GM23338 (cell line): ENCODE data around the gene PCP4. TPM values are rescaled to one million over a fixed set of nuclear protein-coding genes. Genes with fewer than 3 reads are reported as not detected.

ENCODE experiments used
- ATAC-seq: fragments of 200-7000 bp; cut with Tn5 transposase; 3 replicates; pipeline ENCODE4 v1.9.1; 2020
- DNase-seq: peaks from one replicate; pipeline ENCODE4 v3.0.0-alpha.2; 2015; ENCODE audit warnings: low spot score
- H2AFZ ChIP-seq: fragments of 200-600 bp; sonication (generic); 2 replicates; pipeline ENCODE4 v1.8.0; 2016; ENCODE audit warnings: antibody characterized with exemption, mild to moderate bottlenecking, moderate library complexity
- H3F3A ChIP-seq: fragments of 200-600 bp; sonication (generic); replicated peaks from 2 replicates; pipeline ENCODE4 v1.8.0; 2017; ENCODE audit warnings: antibody characterized with exemption, mixed run types, low read depth
- H3K27ac ChIP-seq: fragments of 200-600 bp; sonication (generic); 2 replicates; pipeline ENCODE4 v1.6.1; 2016; ENCODE audit warnings: low read depth
- H3K27me3 ChIP-seq: fragments of 200-600 bp; sonication (generic); 2 replicates; pipeline ENCODE4 v1.8.0; 2016; ENCODE audit warnings: mild to moderate bottlenecking, mixed run types, moderate library complexity; ENCODE audit not compliant: insufficient read depth
- H3K36me3 ChIP-seq: fragments of 200-600 bp; sonication (generic); 2 replicates; pipeline ENCODE4 v1.8.0; 2016; ENCODE audit warnings: mild to moderate bottlenecking; ENCODE audit not compliant: insufficient read depth
- H3K4me1 ChIP-seq: fragments of 200-600 bp; sonication (generic); 2 replicates; pipeline ENCODE4 v1.8.0; 2016; ENCODE audit warnings: mild to moderate bottlenecking, moderate library complexity; ENCODE audit not compliant: insufficient read depth
- H3K4me2 ChIP-seq: fragments of 200-600 bp; sonication (generic); 2 replicates; pipeline ENCODE4 v1.7.1; 2017; ENCODE audit warnings: mixed run types
- H3K4me3 ChIP-seq: fragments of 200-600 bp; sonication (generic); 2 replicates; pipeline ENCODE4 v1.6.1; 2016; ENCODE audit warnings: mixed run types
- H3K79me2 ChIP-seq: fragments of 200-600 bp; sonication (generic); replicated peaks from 2 replicates; pipeline ENCODE4 v1.8.0; 2017; ENCODE audit warnings: mild to moderate bottlenecking; ENCODE audit not compliant: insufficient read depth
- H3K9me2 ChIP-seq: fragments of 200-600 bp; sonication (generic); 2 replicates; pipeline ENCODE4 v1.8.0; 2017; ENCODE audit not compliant: insufficient read depth
- H4K20me1 ChIP-seq: fragments of 200-600 bp; sonication (generic); replicated peaks from 2 replicates; pipeline ENCODE4 v1.8.0; 2017; ENCODE audit warnings: mild to moderate bottlenecking; ENCODE audit not compliant: insufficient read depth
- H3K27ac Mint-ChIP-seq: 2 replicates; pipeline ENCODE4 v1.8.0; 2020; ENCODE audit warnings: inconsistent platforms, mild to moderate bottlenecking, moderate library complexity, mixed read lengths
- H3K27me3 Mint-ChIP-seq: 3 replicates; pipeline ENCODE4 v1.8.0; 2022; ENCODE audit warnings: low read depth, mild to moderate bottlenecking, moderate library complexity, mixed read lengths, inconsistent platforms; ENCODE audit not compliant: insufficient read depth, poor library complexity
- H3K36me3 Mint-ChIP-seq: 3 replicates; pipeline ENCODE4 v1.8.0; 2021; ENCODE audit warnings: low read depth, mild to moderate bottlenecking, inconsistent platforms, moderate library complexity, mixed read lengths
- H3K4me1 Mint-ChIP-seq: 3 replicates; pipeline ENCODE4 v1.8.0; 2020; ENCODE audit warnings: mild to moderate bottlenecking, inconsistent platforms, mixed read lengths
- H3K4me3 Mint-ChIP-seq: 3 replicates; pipeline ENCODE4 v1.8.0; 2021; ENCODE audit warnings: moderate library complexity, mild to moderate bottlenecking, inconsistent platforms, mixed read lengths
- H3K9me3 Mint-ChIP-seq: 3 replicates; pipeline ENCODE4 v1.8.0; 2020; ENCODE audit warnings: moderate library complexity, mild to moderate bottlenecking, inconsistent platforms, mixed read lengths
- CREB1 ChIP-seq: fragments of 250-450 bp; sonication (Bioruptor Pico); IDR thresholded peaks from 2 replicates; pipeline ENCODE4 v1.5.0; 2020; ENCODE audit warnings: low read depth, mild to moderate bottlenecking, moderate library complexity
- CTCF ChIP-seq, 2 experiments: fragments of 200-600 bp in 1 of 2; sonication (generic) in 1 of 2; conservative IDR thresholded peaks; 2 replicates each; pipeline versions ENCODE4 v1.5.1 to v1.6.1; 2016 to 2017; ENCODE audit warnings: antibody characterized with exemption in 2 of 2, low read depth in 2 of 2, mild to moderate bottlenecking in 2 of 2, moderate library complexity in 1 of 2
- ETS1 ChIP-seq: IDR thresholded peaks from 2 replicates; pipeline ENCODE4 v1.6.1; 2016; ENCODE audit warnings: antibody characterized with exemption
- JUNB ChIP-seq: IDR thresholded peaks from one replicate; pipeline ENCODE4 v1.6.1; 2016; ENCODE audit warnings: antibody characterized with exemption; ENCODE audit not compliant: unreplicated experiment
- NANOG ChIP-seq: IDR thresholded peaks from 2 replicates; pipeline ENCODE4 v1.6.1; 2016; ENCODE audit warnings: antibody characterized with exemption, borderline replicate concordance
- POLR2AphosphoS5 ChIP-seq: IDR thresholded peaks from 2 replicates; pipeline ENCODE4 v1.6.1; 2016; ENCODE audit warnings: antibody characterized with exemption, low read depth
- REST ChIP-seq: IDR thresholded peaks from one replicate; pipeline ENCODE4 v1.6.1; 2018; ENCODE audit warnings: antibody characterized with exemption; ENCODE audit not compliant: unreplicated experiment
- STAT1 ChIP-seq: IDR thresholded peaks from one replicate; pipeline ENCODE4 v1.6.1; 2016; ENCODE audit warnings: antibody characterized with exemption; ENCODE audit not compliant: unreplicated experiment
- ZNF331 ChIP-seq: fragments of 250-450 bp; sonication (Bioruptor Pico); IDR thresholded peaks from 2 replicates; pipeline ENCODE4 v1.5.0; 2020; ENCODE audit warnings: low read depth, mild to moderate bottlenecking, moderate library complexity
- polyA plus RNA-seq: library from polyadenylated mRNA; unstranded; fragments of >200 nt; fragmentation: Nextera tagmentation; extraction: Ambion mirVana; gene quantifications from 2 replicates; pipeline ENCODE4 v1.2.1, GENCODE V29; 2016
- total RNA-seq: library from RNA; depleted of rRNA; stranded (reverse); fragments of >200 nt; shearing (Covaris generic); gene quantifications from 2 replicates; pipeline ENCODE4 v1.2.3, GENCODE V29; 2014

Gene PCP4
- total and polyA plus RNA-seq, 2 experiments from 2014 or later = 7.3 TPM; not detected in 1

- no peak for TF ChIP-seq JUNB
- TF ChIP-seq STAT1 = no peak
- TF ChIP-seq CREB1 = no peak
- no peak for TF ChIP-seq REST
- no peak for TF ChIP-seq CTCF (conservative IDR thresholded peaks at IDR 0.05; ENCODE audit: low read depth in 2 of 2)
Observed at GRCh38 chr21:39956586-39956985, 89.3 kb downstream of the PCP4 start (continued).

- H3K27ac Mint-ChIP-seq = no peak overlapping the region
- TF ChIP-seq ETS1 = no peak
- no peak for TF ChIP-seq CTCF (conservative IDR thresholded peaks at IDR 0.05; ENCODE audit: low read depth in 2 of 2)
- no peak for TF ChIP-seq POLR2AphosphoS5
- TF ChIP-seq ZNF331 (CRISPR knock-in tag) = no peak
- no peak for TF ChIP-seq JUNB
- no peak for TF ChIP-seq STAT1
- TF ChIP-seq REST = no peak
- TF ChIP-seq NANOG = no peak
- ATAC-seq (no peak), DNase-seq (no peak)
- Histone ChIP-seq H3K9me2 (peaks cover 7% of the 10 kb centered on the region; the same call in 1 of the 2 replicates), H3K27me3 (no peaks in the 10 kb centered on the region), H4K20me1 (no peaks in the 10 kb centered on the region), H3K79me2 (no peaks in the 10 kb centered on the region), H3K4me1 (no peaks in the 10 kb centered on the region), H2AFZ (no peak overlapping the region), H3F3A (no peaks in the 10 kb centered on the region), H3K36me3 (no peaks in the 10 kb centered on the region), H3K4me3 (no peak overlapping the region), H3K27ac (no peak overlapping the region), H3K4me2 (no peak overlapping the region)
- H3K4me1 Mint-ChIP-seq = no peaks in the 10 kb centered on the region
- H3K4me3 Mint-ChIP-seq = no peak overlapping the region
- H3K27me3 Mint-ChIP-seq = peaks cover 4% of the 10 kb centered on the region
- H3K9me3 Mint-ChIP-seq = peaks cover 42% of the 10 kb centered on the region
- H3K36me3 Mint-ChIP-seq = peaks cover 5% of the 10 kb centered on the region
Observed at GRCh38 chr21:39958731-39959130, 91.5 kb downstream of the PCP4 start.
